ENCODE measurements around the gene C2orf49. TPM values are rescaled to one million over a fixed set of nuclear protein-coding genes. Genes with fewer than 3 reads are reported as not detected.

C2orf49 gene
- total RNA-seq, 1 experiment from 2014 or later = 18.1 TPM

GRCh38 chr2:105382177-105382576 is 44.8 kb downstream of the C2orf49 start:
- TF ChIP-seq, protein P1, sequence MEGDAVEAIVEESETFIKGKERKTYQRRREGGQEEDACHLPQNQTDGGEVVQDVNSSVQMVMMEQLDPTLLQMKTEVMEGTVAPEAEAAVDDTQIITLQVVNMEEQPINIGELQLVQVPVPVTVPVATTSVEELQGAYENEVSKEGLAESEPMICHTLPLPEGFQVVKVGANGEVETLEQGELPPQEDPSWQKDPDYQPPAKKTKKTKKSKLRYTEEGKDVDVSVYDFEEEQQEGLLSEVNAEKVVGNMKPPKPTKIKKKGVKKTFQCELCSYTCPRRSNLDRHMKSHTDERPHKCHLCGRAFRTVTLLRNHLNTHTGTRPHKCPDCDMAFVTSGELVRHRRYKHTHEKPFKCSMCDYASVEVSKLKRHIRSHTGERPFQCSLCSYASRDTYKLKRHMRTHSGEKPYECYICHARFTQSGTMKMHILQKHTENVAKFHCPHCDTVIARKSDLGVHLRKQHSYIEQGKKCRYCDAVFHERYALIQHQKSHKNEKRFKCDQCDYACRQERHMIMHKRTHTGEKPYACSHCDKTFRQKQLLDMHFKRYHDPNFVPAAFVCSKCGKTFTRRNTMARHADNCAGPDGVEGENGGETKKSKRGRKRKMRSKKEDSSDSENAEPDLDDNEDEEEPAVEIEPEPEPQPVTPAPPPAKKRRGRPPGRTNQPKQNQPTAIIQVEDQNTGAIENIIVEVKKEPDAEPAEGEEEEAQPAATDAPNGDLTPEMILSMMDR (IDR thresholded peaks at IDR 0.05; ENCODE audit: unreplicated experiment) = no peak
- peaks cover 90% of the 10 kb centered on the region for H3K36me3 Mint-ChIP-seq (ENCODE audit: insufficient read depth, unreplicated experiment)
- intact Hi-C loops (cut with micrococcal nuclease; ENCODE audit: unreplicated experiment) = no loop called here
- H3K27ac Mint-ChIP-seq (ENCODE audit: unreplicated experiment) = peak overlapping the region; percentile 66
- no peak overlapping the region for H3K4me3 Mint-ChIP-seq (ENCODE audit: low read depth, unreplicated experiment)
- peaks cover 3% of the 10 kb centered on the region for H3K9me3 Mint-ChIP-seq (ENCODE audit: low read depth, unreplicated experiment)
- DNase-seq = no peak
- BruUV-seq (replicated peaks) = no TSS peak
- CTCF ChIA-PET = no interaction called here
- no peaks in the 10 kb centered on the region for H3K27me3 Mint-ChIP-seq (ENCODE audit: unreplicated experiment)
- peaks cover 46% of the 10 kb centered on the region for H3K4me1 Mint-ChIP-seq (ENCODE audit: low read depth, unreplicated experiment)

GRCh38 chr2:105383432-105384166 is 46.3 kb downstream of the C2orf49 start:
- Mint-ChIP-seq H3K36me3 (ENCODE audit: insufficient read depth, unreplicated experiment) (peaks cover 91% of the 10 kb centered on the region), H3K27me3 (ENCODE audit: unreplicated experiment) (no peaks in the 10 kb centered on the region), H3K27ac (ENCODE audit: unreplicated experiment) (peak overlapping the region; percentile 54), H3K4me1 (ENCODE audit: low read depth, unreplicated experiment) (peaks cover 38% of the 10 kb centered on the region), H3K4me3 (ENCODE audit: low read depth, unreplicated experiment) (no peak overlapping the region), H3K9me3 (ENCODE audit: low read depth, unreplicated experiment) (peaks cover 3% of the 10 kb centered on the region)
- DNase-seq = no peak
- CTCF ChIA-PET = no interaction called here
- TF ChIP-seq, protein P1 (IDR thresholded peaks at IDR 0.05; ENCODE audit: unreplicated experiment) = no peak
- intact Hi-C loops (cut with micrococcal nuclease; ENCODE audit: unreplicated experiment) = no loop called here
- BruUV-seq (replicated peaks) = no TSS peak

DNA sequence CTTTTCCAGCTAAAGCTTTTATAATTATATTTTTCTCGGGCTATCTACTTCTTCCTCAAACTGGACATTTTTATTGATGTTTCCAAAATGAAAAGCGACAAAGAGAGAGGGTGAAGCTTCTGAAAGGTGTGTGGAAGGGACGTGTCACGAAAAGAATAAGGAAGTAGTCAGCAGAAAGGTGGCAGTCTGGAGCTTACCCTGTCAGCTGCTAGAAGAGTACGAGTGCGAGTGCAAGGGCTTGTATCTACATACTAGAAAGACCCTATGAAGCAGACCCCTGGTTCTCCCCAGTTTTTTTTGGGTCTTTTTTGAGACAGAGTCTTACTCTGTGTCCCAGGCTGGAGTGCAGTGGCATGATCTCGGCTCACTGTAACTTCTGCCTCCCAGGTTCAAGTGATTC is 46.9 kb downstream of the C2orf49 start:
- Mint-ChIP-seq H3K27me3 (ENCODE audit: unreplicated experiment) (no peaks in the 10 kb centered on the region), H3K4me1 (ENCODE audit: low read depth, unreplicated experiment) (peaks cover 37% of the 10 kb centered on the region), H3K9me3 (ENCODE audit: low read depth, unreplicated experiment) (peaks cover 3% of the 10 kb centered on the region), H3K27ac (ENCODE audit: unreplicated experiment) (peak overlapping the region; percentile 54), H3K4me3 (ENCODE audit: low read depth, unreplicated experiment) (no peak overlapping the region), H3K36me3 (ENCODE audit: insufficient read depth, unreplicated experiment) (peaks cover 94% of the 10 kb centered on the region)
- CTCF ChIA-PET = no interaction called here
- TF ChIP-seq, protein P1 (IDR thresholded peaks at IDR 0.05; ENCODE audit: unreplicated experiment) = no peak
- intact Hi-C loops (cut with micrococcal nuclease; ENCODE audit: unreplicated experiment) = no loop called here
- DNase-seq = no peak
- BruUV-seq (replicated peaks) = no TSS peak

DNA sequence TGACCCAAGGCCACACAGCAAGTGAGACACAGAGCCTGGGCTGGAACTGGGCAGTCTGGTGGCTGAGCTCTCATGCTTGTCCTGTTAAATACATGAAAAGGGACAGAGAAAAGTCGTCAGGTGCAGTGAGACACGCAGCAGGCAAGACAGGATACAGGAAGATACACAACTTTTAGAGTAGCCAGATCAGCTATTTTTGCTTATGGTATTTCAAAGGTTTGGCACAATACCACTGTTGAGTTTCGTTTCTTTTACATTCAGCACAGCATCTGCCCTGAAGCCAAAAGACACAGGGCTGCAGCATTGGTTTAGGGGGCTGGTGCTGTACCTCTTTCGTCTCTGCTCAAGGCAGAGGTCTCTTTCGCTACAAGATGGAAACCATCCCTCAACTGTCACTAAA is 47.5 kb downstream of the C2orf49 start:
- H3K27me3 Mint-ChIP-seq (ENCODE audit: unreplicated experiment) = no peaks in the 10 kb centered on the region
- no peak for DNase-seq
- H3K36me3 Mint-ChIP-seq (ENCODE audit: insufficient read depth, unreplicated experiment) = peaks cover 95% of the 10 kb centered on the region
- CTCF ChIA-PET = no interaction called here
- intact Hi-C loops (cut with micrococcal nuclease; ENCODE audit: unreplicated experiment) = no loop called here
- no peak overlapping the region for H3K4me3 Mint-ChIP-seq (ENCODE audit: low read depth, unreplicated experiment)
- H3K27ac Mint-ChIP-seq (ENCODE audit: unreplicated experiment) = peak overlapping the region; percentile 53
- H3K4me1 Mint-ChIP-seq (ENCODE audit: low read depth, unreplicated experiment) = peaks cover 31% of the 10 kb centered on the region
- no TSS peak for BruUV-seq (replicated peaks)
- TF ChIP-seq, protein P1 (IDR thresholded peaks at IDR 0.05; ENCODE audit: unreplicated experiment) = no peak
- no peaks in the 10 kb centered on the region for H3K9me3 Mint-ChIP-seq (ENCODE audit: low read depth, unreplicated experiment)

Data from Calu3 (cell line).